Upper lobe of left lung (tissue), 6 donors: ENCODE data around the gene ATP2A2. TPM values are rescaled to one million over a fixed set of nuclear protein-coding genes. Genes with fewer than 3 reads are reported as not detected.

Experiments used
- ATAC-seq, 2 donors: fragments of 200-7000 bp; cut with Tn5 transposase; one replicate each; pipeline ENCODE4 v1.9.1; 2022; ENCODE audit warnings: mild to moderate bottlenecking in 2 of 2, moderate library complexity in 2 of 2; ENCODE audit not compliant: low FRiP score in 2 of 2
- DNase-seq, 2 donors: peaks; one replicate each; pipeline ENCODE4 v3.0.0-alpha.2; 2019 to 2020
- H3K27ac ChIP-seq, 4 donors: fragments of 200-600 bp; sonication (generic); one replicate each; pipeline ENCODE4 v1.5.1; 2016 to 2019
- H3K27me3 ChIP-seq, 4 donors: fragments of 200-600 bp; sonication (generic); one replicate each; pipeline ENCODE4 v1.5.1; 2017 to 2019
- H3K36me3 ChIP-seq, 4 donors: fragments of 200-600 bp; sonication (generic); one replicate each; pipeline ENCODE4 v1.5.1; 2016 to 2019
- H3K4me1 ChIP-seq, 4 donors: fragments of 200-600 bp; sonication (generic); one replicate each; pipeline ENCODE4 v1.5.1; 2018 to 2019
- H3K4me3 ChIP-seq, 4 donors: fragments of 200-600 bp; sonication (generic); one replicate each; pipeline ENCODE4 v1.5.1; 2017 to 2019; ENCODE audit warnings: mild to moderate bottlenecking in 2 of 4, moderate library complexity in 1 of 4
- H3K9me3 ChIP-seq, 4 donors: fragments of 200-600 bp; sonication (generic); one replicate each; pipeline ENCODE4 v1.5.1; 2018 to 2019
- CTCF ChIP-seq, 6 experiments: fragments of 450-650 bp in 4 of 6; fragments of 200-600 bp in 2 of 6; sonication (generic) in 2 of 6; IDR thresholded peaks; one replicate each; pipeline ENCODE4 v1.5.1; 2016 to 2019; ENCODE audit warnings: antibody characterized with exemption in 6 of 6
- EP300 ChIP-seq, 4 donors: sonication (generic); formaldehyde crosslinking; IDR thresholded peaks; one replicate each; pipeline ENCODE4 v1.5.1; 2017; ENCODE audit warnings: antibody characterized with exemption in 4 of 4, control low read depth in 2 of 4
- POLR2A ChIP-seq, 4 donors: fragments of 450-650 bp; IDR thresholded peaks; one replicate each; pipeline ENCODE4 v1.5.1; 2016 to 2017; ENCODE audit warnings: antibody characterized with exemption in 4 of 4, mild to moderate bottlenecking in 2 of 4
- POLR2AphosphoS5 ChIP-seq, 2 donors: sonication (generic); formaldehyde crosslinking; IDR thresholded peaks; one replicate each; pipeline ENCODE4 v1.5.1; 2017; ENCODE audit warnings: antibody characterized with exemption in 2 of 2
- WGBS, 2 donors: methylation state at CpG; one replicate each; pipeline ENCODE4 v1.1.5; 2017 to 2018; 5-methylcytosine and 5-hydroxymethylcytosine counted together
- total RNA-seq, 6 donors: library from RNA; depleted of rRNA in 4 of 6; stranded (reverse); fragments of >200 nt in 4 of 6; gene quantifications; one replicate each; pipeline versions ENCODE4 v1.1.0 to v1.2.1, GENCODE V29; 2016 to 2021
- donor health status: DM: no; HTN: no; CAD: no; lungs with moderate emphysema.
- donor health status: DM: no; HTN: yes; CAD: no; lungs with severe emphysema.

The ATP2A2 gene
- total RNA-seq, 6 donors from 2014 or later = 91.7 to 166 (median 142) TPM

DNA sequence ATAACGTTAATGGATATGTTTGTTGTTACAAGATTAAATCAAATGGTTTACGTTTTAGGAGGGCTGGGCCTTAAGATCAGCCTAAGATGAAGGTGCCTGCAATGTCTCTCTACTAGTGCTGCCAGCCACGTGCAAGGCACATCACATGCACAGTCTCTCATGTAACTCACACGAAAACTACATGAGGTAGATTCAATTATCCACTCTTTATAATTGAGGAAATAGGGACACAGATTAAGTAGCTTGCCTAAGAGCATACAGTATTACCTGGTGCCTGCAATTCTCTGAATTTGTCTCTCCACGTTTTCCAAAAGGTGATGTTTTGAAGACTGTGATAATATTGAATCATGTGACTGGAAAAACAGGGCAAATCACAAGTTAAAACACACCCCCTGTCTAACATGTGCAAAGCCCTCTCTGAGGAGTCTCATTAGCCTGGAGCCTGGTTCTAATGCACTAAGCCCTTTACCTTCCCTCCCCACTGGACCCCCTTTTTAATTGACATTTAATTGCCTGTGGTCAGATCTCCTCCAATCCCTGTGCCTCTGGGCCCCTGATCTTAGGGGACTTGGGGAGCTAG, 14.6 kb upstream of the ATP2A2 start:
- Histone ChIP-seq H3K36me3 (no peaks in the 10 kb centered on the region), H3K27ac (no peak overlapping the region), H3K9me3 (no peaks in the 10 kb centered on the region), H3K27me3 (no peaks in the 10 kb centered on the region), H3K4me3 (no peak overlapping the region), H3K4me1 (peaks cover 4 to 26% (median 15%) of the 10 kb centered on the region in 4 donors)
- DNase-seq (no peak), ATAC-seq (no peak)
- no peak for TF ChIP-seq CTCF (IDR thresholded peaks at IDR 0.05)
- 73 to 75% methylated on average over 5 of the region's 5 CpGs for WGBS, 2 donors

DNA sequence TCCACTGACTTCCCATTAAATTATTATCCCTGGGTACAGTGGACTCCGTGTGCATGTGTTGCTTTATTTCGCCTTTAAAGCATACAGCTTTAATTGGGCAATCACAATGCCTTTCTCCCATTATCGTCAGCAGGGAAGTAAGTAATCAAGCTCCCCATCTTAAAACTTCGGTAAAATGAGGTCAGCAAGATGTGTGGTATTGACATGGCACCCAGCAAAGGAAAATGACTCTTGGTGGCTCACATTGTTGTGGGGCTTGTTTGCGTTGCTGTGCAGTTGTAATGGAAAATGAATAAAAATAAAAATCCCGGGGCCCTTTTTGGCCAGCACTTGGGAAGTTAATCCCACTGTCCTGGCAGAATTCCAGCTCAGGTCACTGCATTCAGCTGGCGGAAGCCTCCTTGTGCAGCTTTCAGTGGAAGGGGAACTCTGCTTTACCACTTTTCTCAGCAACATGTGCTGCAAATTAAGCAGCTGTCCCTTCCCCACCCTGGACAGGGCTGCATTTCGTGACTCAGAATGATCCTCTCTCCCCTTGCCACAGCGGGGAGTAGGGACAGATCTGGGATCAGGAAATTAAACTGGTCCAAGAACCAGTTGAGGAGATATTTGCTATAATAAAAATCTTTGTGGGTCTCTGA, 13.9 kb upstream of the ATP2A2 start:
- H3K9me3 ChIP-seq = no peaks in the 10 kb centered on the region
- no peak overlapping the region for H3K27ac ChIP-seq
- WGBS, 2 donors = 33 to 40% methylated on average over 9 of the region's 9 CpGs
- TF ChIP-seq EP300 (IDR thresholded peaks at IDR 0.05) (no peak), POLR2A (IDR thresholded peaks at IDR 0.05) (no peak), POLR2AphosphoS5 (IDR thresholded peaks at IDR 0.05) (no peak), CTCF (IDR thresholded peaks at IDR 0.05) (no peak)
- peaks cover 4 to 26% (median 15%) of the 10 kb centered on the region in 4 donors for H3K4me1 ChIP-seq
- no peaks in the 10 kb centered on the region for H3K27me3 ChIP-seq
- H3K36me3 ChIP-seq = no peaks in the 10 kb centered on the region
- peak in 1 of 2 donors; percentile 79 for ATAC-seq
- peak in 1 of 2 donors; percentile 25 for DNase-seq
- H3K4me3 ChIP-seq = no peak overlapping the region

- peak in 1 of 2 donors; percentile 20 for DNase-seq
- H3K27ac ChIP-seq = no peak overlapping the region
- no peak for TF ChIP-seq CTCF (IDR thresholded peaks at IDR 0.05)
- no peak for TF ChIP-seq POLR2AphosphoS5 (IDR thresholded peaks at IDR 0.05)
- TF ChIP-seq POLR2A (IDR thresholded peaks at IDR 0.05) = no peak
Measured at GRCh38 chr12:110269622-110270124, 11.4 kb upstream of the ATP2A2 start.

DNA sequence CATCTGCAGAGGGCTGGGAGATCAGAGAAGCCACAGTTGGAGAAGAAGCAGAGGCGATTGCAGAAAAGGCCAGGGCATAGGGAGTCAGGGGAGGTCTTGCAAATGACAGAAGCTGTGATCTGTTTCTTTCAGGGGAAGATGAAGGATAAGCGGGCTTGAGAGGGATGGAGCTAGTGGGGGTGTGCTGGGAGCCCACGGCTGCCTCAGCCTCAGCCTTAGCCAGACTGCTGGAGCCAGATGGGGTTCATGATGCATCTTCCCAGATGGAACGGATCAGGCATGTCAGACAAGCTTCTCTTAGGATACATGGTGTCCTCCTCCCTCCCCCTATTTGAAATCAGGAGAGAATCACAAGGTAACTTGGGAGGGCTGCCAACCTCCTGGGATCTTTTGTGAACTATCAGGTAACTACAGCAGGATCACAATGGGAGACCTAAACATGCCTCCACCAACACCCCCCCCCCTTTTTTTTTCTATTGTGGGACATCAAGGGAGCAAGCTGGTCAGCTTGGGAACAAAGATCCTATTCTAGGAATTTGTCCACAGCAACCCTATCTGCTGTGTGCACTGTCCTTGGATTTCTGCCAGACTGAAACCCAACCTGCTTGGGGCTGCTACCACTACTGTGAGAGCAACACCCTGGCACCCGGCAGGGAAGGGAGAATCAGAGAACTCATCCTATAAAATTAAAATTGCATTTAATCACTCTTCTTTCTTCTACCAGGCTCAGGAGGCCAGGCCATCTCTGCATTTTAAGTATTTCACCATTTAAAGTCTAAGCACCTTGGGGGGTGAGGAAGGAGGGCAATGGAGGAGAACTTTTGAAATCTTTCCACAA, 10.7 kb upstream of the ATP2A2 start:
- ATAC-seq (peak; percentile 15 to 26), DNase-seq (peak in 1 of 2 donors; percentile 25)
- Histone ChIP-seq H3K4me1 (peaks cover 4 to 20% (median 15%) of the 10 kb centered on the region in 4 donors), H3K27ac (no peak overlapping the region), H3K36me3 (no peaks in the 10 kb centered on the region), H3K4me3 (no peak overlapping the region), H3K9me3 (no peaks in the 10 kb centered on the region), H3K27me3 (no peaks in the 10 kb centered on the region)
- 68 to 84% methylated on average over 5 of the region's 5 CpGs for WGBS, 2 donors
- TF ChIP-seq EP300 (IDR thresholded peaks at IDR 0.05) = no peak
- no peak for TF ChIP-seq POLR2AphosphoS5 (IDR thresholded peaks at IDR 0.05)
- TF ChIP-seq POLR2A (IDR thresholded peaks at IDR 0.05) = no peak
- TF ChIP-seq CTCF (IDR thresholded peaks at IDR 0.05) = no peak

More at GRCh38 chr12:110269622-110270124, 11.4 kb upstream of the ATP2A2 start:
- peak; percentile 74 to 77 for ATAC-seq
- WGBS, 2 donors = 54 to 55% methylated on average over 8 of the region's 8 CpGs
- Histone ChIP-seq H3K9me3 (no peaks in the 10 kb centered on the region), H3K4me3 (no peak overlapping the region), H3K27me3 (no peaks in the 10 kb centered on the region), H3K4me1 (peaks cover 4 to 20% (median 15%) of the 10 kb centered on the region in 4 donors), H3K36me3 (no peaks in the 10 kb centered on the region)
